GM12891 (cell line): ENCODE results near the gene AAK1.

ENCODE experiments used
- POLR2A ChIP-seq: IDR thresholded peaks from 2 replicates; pipeline ENCODE4 v1.6.1; 2011; ENCODE audit warnings: low read depth, low read length, control low read depth
- POLR2AphosphoS5 ChIP-seq: IDR thresholded peaks from 2 replicates; pipeline ENCODE4 v1.6.1; 2011; ENCODE audit warnings: low read depth, low read length, control low read depth

- TF ChIP-seq POLR2A = no peak
- no peak for TF ChIP-seq POLR2AphosphoS5
Measured at GRCh38 chr2:69474688-69475087, 168.9 kb downstream of the AAK1 start.
